Spleen (tissue), 7 donors: ENCODE data around the gene KIF20A.

Experiments
- POLR2A ChIP-seq, 3 donors: fragments of 450-650 bp; IDR thresholded peaks; one replicate each; pipeline ENCODE4 v1.5.1; 2017; ENCODE audit warnings: antibody characterized with exemption in 3 of 3, mild to moderate bottlenecking in 1 of 3
- TF ChIP-seq, protein P1 (sequence below), 11 experiments: fragments of 200-600 bp in 7 of 11; fragments of 450-650 bp in 4 of 11; sonication (generic) in 4 of 11; IDR thresholded peaks in 8 of 11; conservative IDR thresholded peaks in 3 of 11; 1 replicate in 7 of 11; 2 replicates in 4 of 11; pipeline versions ENCODE4 v1.4.0 to v1.8.0; 2016 to 2021; ENCODE audit warnings: antibody characterized with exemption in 11 of 11, inconsistent platforms in 4 of 11, mild to moderate bottlenecking in 1 of 11
- donor health status: DM: no; HTN: no; CAD: no; lungs with moderate emphysema.
- donor health status: DM: no; HTN: no; CAD: no.
- donor health status: DM: no; HTN: no; CAD: no.

GRCh38 chr5:138160706-138161105 is 18.2 kb upstream of the KIF20A start:
- no peak for TF ChIP-seq POLR2A (IDR thresholded peaks at IDR 0.05)
- TF ChIP-seq, protein P1, sequence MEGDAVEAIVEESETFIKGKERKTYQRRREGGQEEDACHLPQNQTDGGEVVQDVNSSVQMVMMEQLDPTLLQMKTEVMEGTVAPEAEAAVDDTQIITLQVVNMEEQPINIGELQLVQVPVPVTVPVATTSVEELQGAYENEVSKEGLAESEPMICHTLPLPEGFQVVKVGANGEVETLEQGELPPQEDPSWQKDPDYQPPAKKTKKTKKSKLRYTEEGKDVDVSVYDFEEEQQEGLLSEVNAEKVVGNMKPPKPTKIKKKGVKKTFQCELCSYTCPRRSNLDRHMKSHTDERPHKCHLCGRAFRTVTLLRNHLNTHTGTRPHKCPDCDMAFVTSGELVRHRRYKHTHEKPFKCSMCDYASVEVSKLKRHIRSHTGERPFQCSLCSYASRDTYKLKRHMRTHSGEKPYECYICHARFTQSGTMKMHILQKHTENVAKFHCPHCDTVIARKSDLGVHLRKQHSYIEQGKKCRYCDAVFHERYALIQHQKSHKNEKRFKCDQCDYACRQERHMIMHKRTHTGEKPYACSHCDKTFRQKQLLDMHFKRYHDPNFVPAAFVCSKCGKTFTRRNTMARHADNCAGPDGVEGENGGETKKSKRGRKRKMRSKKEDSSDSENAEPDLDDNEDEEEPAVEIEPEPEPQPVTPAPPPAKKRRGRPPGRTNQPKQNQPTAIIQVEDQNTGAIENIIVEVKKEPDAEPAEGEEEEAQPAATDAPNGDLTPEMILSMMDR (IDR thresholded peaks at IDR 0.05 in 8 of 11, conservative IDR thresholded peaks at IDR 0.05 in 3 of 11): no peak
